SK-N-SH (cell line): ENCODE measurements around the gene RIMS3. TPM values are rescaled to one million over a fixed set of nuclear protein-coding genes. Genes with fewer than 3 reads are reported as not detected.
A peak's percentile ranks its signal among the peaks of the same experiment; 100 is the strongest.

Experiments used
- CTCF ChIA-PET: fragments of 300-600, 350-600 bp; formaldehyde crosslinking; extraction: SDS; loops from one replicate; lab custom pipeline; 2021; lab: Yijun Ruan, JAX
- POLR2A ChIA-PET: fragments of 350-600 bp; sonication (Branson Sonifier 250); formaldehyde crosslinking; extraction: SDS; loops from one replicate; lab custom pipeline; 2020; ENCODE audit warnings: antibody characterized with exemption, inconsistent platforms; lab: Yijun Ruan, JAX
- DNase-seq: peaks from one replicate; pipeline ENCODE4 v3.0.0; 2012
- H2AFZ ChIP-seq: fragments of 200-600 bp; sonication (generic); 2 replicates; pipeline ENCODE4 v1.8.1; 2016; ENCODE audit warnings: antibody characterized with exemption, mild to moderate bottlenecking, low read depth
- H3F3A ChIP-seq: fragments of 200-600 bp; sonication (generic); replicated peaks from 2 replicates; pipeline ENCODE3; 2016; ENCODE audit warnings: antibody characterized with exemption, mild to moderate bottlenecking; ENCODE audit not compliant: insufficient read depth
- H3K27ac ChIP-seq, 2 experiments: fragments of 200-500 bp in 1 of 2; fragments of 200-600 bp in 1 of 2; sonication (Bioruptor generic) in 1 of 2; sonication (generic), shearing (Covaris generic) in 1 of 2; 2 replicates each; pipeline versions ENCODE4 v1.5.1 to v1.6.1; 2014 to 2016; ENCODE audit warnings: low read depth in 2 of 2, inconsistent platforms in 1 of 2, low read length in 1 of 2, mild to moderate bottlenecking in 1 of 2, mixed read lengths in 1 of 2
- H3K27me3 ChIP-seq: fragments of 200-600 bp; sonication (generic), shearing (Covaris generic); 2 replicates; pipeline ENCODE4 v1.6.1; 2016; ENCODE audit warnings: mixed run types; ENCODE audit not compliant: insufficient read depth
- H3K36me3 ChIP-seq, 2 experiments: fragments of 200-500 bp in 1 of 2; fragments of 200-600 bp in 1 of 2; sonication (Bioruptor generic) in 1 of 2; sonication (generic) in 1 of 2; replicated peaks in 1 of 2; 2 replicates each; pipeline versions ENCODE3 to v1.5.1; 2014 to 2016; ENCODE audit warnings: low read length in 1 of 2, mild to moderate bottlenecking in 1 of 2; ENCODE audit not compliant: insufficient read depth in 2 of 2, control insufficient read depth in 1 of 2
- H3K4me1 ChIP-seq, 2 experiments: fragments of 200-500 bp in 1 of 2; fragments of 200-600 bp in 1 of 2; sonication (Bioruptor generic) in 1 of 2; sonication (generic), shearing (Covaris generic) in 1 of 2; 2 replicates each; pipeline versions ENCODE4 v1.5.1 to v1.6.1; 2014 to 2016; ENCODE audit warnings: low read depth in 1 of 2, low read length in 1 of 2, mixed run types in 1 of 2; ENCODE audit not compliant: insufficient read depth in 2 of 2, control insufficient read depth in 1 of 2
- H3K4me2 ChIP-seq: fragments of 200-600 bp; sonication (generic), shearing (Covaris generic); 2 replicates; pipeline ENCODE4 v1.6.1; 2017; ENCODE audit warnings: mixed run types
- H3K4me3 ChIP-seq, 2 experiments: fragments of 200-500 bp in 1 of 2; fragments of 200-600 bp in 1 of 2; sonication (Bioruptor generic) in 1 of 2; sonication (generic), shearing (Covaris generic) in 1 of 2; 2 replicates each; pipeline versions ENCODE4 v1.5.1 to v1.8.1; 2014 to 2016; ENCODE audit warnings: low read depth in 2 of 2, inconsistent platforms in 1 of 2, low read length in 1 of 2, mild to moderate bottlenecking in 1 of 2, mixed read lengths in 1 of 2, moderate library complexity in 1 of 2
- H3K79me2 ChIP-seq: fragments of 200-600 bp; sonication (generic); 2 replicates; pipeline ENCODE4 v1.8.1; 2017; ENCODE audit warnings: mild to moderate bottlenecking; ENCODE audit not compliant: insufficient read depth
- H3K9ac ChIP-seq: fragments of 200-600 bp; sonication (generic); 2 replicates; pipeline ENCODE4 v1.6.1; 2017; ENCODE audit warnings: mixed run types
- H3K9me2 ChIP-seq: fragments of 200-600 bp; sonication (generic); 2 replicates; pipeline ENCODE4 v1.6.1; 2017; ENCODE audit warnings: mixed run types
- H3K9me3 ChIP-seq: fragments of 200-600 bp; sonication (generic); 2 replicates; pipeline ENCODE4 v1.6.1; 2017; ENCODE audit warnings: mixed run types, mild to moderate bottlenecking, moderate library complexity
- H4K20me1 ChIP-seq: fragments of 200-600 bp; sonication (generic); 2 replicates; pipeline ENCODE4 v1.6.1; 2017; ENCODE audit warnings: mild to moderate bottlenecking, mixed run types; ENCODE audit not compliant: insufficient read depth
- ELF1 ChIP-seq: IDR thresholded peaks from 2 replicates; pipeline ENCODE4 v1.4.0; 2012
- EP300 ChIP-seq, 2 experiments: IDR thresholded peaks; 2 replicates each; pipeline versions ENCODE4 v1.4.0 to v1.6.1; 2012; ENCODE audit warnings: borderline replicate concordance in 1 of 2, low read depth in 1 of 2, low read length in 1 of 2
- FOXJ3 ChIP-seq: sonication (generic); formaldehyde crosslinking; IDR thresholded peaks from 2 replicates; pipeline ENCODE4 v1.5.1; 2020; ENCODE audit warnings: mild to moderate bottlenecking, missing genetic modification reagents
- NRF1 ChIP-seq: IDR thresholded peaks from 2 replicates; pipeline ENCODE4 v1.6.1; 2012; ENCODE audit warnings: low read depth, mild to moderate bottlenecking, low read length
- RAD21 ChIP-seq: IDR thresholded peaks from 2 replicates; pipeline ENCODE4 v1.6.1; 2012; ENCODE audit warnings: mild to moderate bottlenecking, low read length
- RXRA ChIP-seq: IDR thresholded peaks from 2 replicates; pipeline ENCODE4 v1.4.0; 2012; ENCODE audit warnings: low read depth, mild to moderate bottlenecking, borderline replicate concordance
- TEAD4 ChIP-seq: IDR thresholded peaks from 2 replicates; pipeline ENCODE4 v1.4.0; 2012; ENCODE audit warnings: mild to moderate bottlenecking, borderline replicate concordance; ENCODE audit not compliant: insufficient read depth
- WGBS: methylation state at CpG from one replicate; pipeline ENCODE4 v1.1.6; 2017; ENCODE audit warnings: low lambda C conversion rate; 5-methylcytosine and 5-hydroxymethylcytosine counted together
- polyA plus RNA-seq, 3 experiments: library from polyadenylated mRNA; depleted of rRNA; stranded (reverse); fragments of >200 nt; gene quantifications; 2 replicates each; pipeline ENCODE4 v1.2.3, GENCODE V29; 2012
- TF ChIP-seq, protein P1 (sequence below): IDR thresholded peaks from 2 replicates; pipeline ENCODE4 v1.6.1; 2012; ENCODE audit warnings: mild to moderate bottlenecking, low read depth, low read length, moderate library complexity
- TF ChIP-seq, protein P2 (sequence below): IDR thresholded peaks from 2 replicates; pipeline ENCODE4 v1.4.0; 2012; ENCODE audit warnings: low read depth, borderline replicate concordance
- TF ChIP-seq, protein P3 (sequence below): IDR thresholded peaks from 2 replicates; pipeline ENCODE4 v1.4.0; 2012; ENCODE audit warnings: low read depth

Gene RIMS3
- polyA plus RNA-seq, 1 of the 3 experiments (the other 2 are of a cell fraction): 1.9 TPM

DNA sequence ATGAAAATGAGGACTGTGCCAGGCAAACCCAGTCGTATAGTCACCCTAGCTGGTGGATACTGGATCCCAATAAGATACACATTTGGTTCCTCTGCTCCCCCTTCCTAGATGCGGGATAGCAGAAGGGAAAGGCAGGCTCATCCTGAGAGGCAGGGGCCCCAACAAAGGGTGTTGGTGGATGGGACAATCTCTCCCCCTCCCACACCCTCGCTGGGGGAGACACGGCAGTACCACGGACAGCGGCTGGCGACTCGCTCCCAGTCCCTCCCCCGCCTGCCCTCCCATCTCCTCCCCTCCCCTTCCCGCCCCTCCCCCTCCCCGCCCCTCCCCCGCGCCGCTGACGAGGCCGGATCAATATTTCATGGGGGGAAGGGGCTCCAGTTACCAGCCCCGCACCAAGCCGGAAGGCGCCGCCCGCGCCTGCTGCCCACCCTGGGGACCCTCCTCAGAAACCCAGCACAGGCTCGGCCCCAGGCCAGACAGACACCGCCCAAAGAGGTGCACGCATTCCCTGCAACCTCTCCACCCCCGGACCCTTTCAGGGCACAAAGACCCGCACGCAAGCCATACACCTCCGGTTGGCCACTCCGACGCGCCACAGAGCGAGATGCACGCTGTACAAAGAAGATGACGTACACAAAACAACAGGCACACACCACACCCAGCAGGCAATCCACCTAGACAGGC lies 11.5 kb downstream of the RIMS3 start:
- Histone ChIP-seq H3K4me2 (no peak overlapping the region), H3K79me2 (no peaks in the 10 kb centered on the region), H3K36me3 (no peaks in the 10 kb centered on the region), H4K20me1 (no peaks in the 10 kb centered on the region), H2AFZ (no peak overlapping the region), H3K27ac (no peak overlapping the region), H3K4me3 (no peak overlapping the region), H3F3A (no peaks in the 10 kb centered on the region), H3K9me2 (no peaks in the 10 kb centered on the region), H3K9me3 (no peaks in the 10 kb centered on the region), H3K27me3 (no peaks in the 10 kb centered on the region), H3K4me1 (peaks cover 0 to 7% of the 10 kb centered on the region in 2 experiments; a peak in 1 of 4 replicates), H3K9ac (no peak overlapping the region)
- 55% methylated on average over 20 of the region's 35 CpGs for WGBS
- CTCF ChIA-PET: interaction anchor here (0.9 to 2.3 kb wide), 4 partner anchors 10 to 28 kb away, joined by 3 to 6 read pairs (median 3); no protein-coding TSS in a partner anchor
- POLR2A ChIA-PET: no interaction called here
- DNase-seq: peak; percentile 51
- TF ChIP-seq RAD21 (no peak), NRF1 (no peak), EP300 (IDR thresholded peaks at IDR 0.05; ENCODE audit: borderline replicate concordance in 1 of 2, low read depth in 1 of 2, low read length in 1 of 2) (no peak), TEAD4 (no peak)
- TF ChIP-seq, protein P1, sequence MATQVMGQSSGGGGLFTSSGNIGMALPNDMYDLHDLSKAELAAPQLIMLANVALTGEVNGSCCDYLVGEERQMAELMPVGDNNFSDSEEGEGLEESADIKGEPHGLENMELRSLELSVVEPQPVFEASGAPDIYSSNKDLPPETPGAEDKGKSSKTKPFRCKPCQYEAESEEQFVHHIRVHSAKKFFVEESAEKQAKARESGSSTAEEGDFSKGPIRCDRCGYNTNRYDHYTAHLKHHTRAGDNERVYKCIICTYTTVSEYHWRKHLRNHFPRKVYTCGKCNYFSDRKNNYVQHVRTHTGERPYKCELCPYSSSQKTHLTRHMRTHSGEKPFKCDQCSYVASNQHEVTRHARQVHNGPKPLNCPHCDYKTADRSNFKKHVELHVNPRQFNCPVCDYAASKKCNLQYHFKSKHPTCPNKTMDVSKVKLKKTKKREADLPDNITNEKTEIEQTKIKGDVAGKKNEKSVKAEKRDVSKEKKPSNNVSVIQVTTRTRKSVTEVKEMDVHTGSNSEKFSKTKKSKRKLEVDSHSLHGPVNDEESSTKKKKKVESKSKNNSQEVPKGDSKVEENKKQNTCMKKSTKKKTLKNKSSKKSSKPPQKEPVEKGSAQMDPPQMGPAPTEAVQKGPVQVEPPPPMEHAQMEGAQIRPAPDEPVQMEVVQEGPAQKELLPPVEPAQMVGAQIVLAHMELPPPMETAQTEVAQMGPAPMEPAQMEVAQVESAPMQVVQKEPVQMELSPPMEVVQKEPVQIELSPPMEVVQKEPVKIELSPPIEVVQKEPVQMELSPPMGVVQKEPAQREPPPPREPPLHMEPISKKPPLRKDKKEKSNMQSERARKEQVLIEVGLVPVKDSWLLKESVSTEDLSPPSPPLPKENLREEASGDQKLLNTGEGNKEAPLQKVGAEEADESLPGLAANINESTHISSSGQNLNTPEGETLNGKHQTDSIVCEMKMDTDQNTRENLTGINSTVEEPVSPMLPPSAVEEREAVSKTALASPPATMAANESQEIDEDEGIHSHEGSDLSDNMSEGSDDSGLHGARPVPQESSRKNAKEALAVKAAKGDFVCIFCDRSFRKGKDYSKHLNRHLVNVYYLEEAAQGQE: peak; percentile 92

DNA sequence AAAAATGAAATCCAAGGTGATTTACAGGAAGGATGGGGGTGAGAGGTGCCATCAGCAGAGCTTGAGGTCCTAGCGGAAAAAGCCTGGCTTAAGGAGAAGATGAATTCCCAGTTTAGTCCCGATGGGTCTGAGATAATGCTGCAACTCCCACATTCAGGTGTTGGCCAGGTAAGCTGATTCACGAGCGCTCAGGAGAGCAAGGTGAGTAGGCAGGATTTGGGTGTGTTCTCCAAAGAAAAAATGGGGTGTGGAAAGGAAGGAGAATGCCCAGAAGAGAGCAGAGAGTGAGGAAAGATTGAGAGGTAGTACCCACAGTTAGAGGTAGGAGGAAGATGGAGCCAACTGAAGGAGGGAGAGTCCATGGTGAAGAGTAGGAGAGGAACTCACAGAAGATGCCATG lies 12.5 kb downstream of the RIMS3 start:
- POLR2A ChIA-PET: interaction anchor here (0.5 kb wide), 1 partner anchor 97 kb away, joined by 3 read pairs; no protein-coding TSS in a partner anchor

More for the DNA sequence above, 12.5 kb downstream of the RIMS3 start:
- H3K27me3 ChIP-seq: no peaks in the 10 kb centered on the region
- no peaks in the 10 kb centered on the region for H3K79me2 ChIP-seq
- H3K4me2 ChIP-seq: no peak overlapping the region
- TF ChIP-seq ELF1 (no peak), FOXJ3 (CRISPR knock-in tag) (no peak), RXRA (no peak)
- TF ChIP-seq, protein P1: no peak
- TF ChIP-seq, protein P2, sequence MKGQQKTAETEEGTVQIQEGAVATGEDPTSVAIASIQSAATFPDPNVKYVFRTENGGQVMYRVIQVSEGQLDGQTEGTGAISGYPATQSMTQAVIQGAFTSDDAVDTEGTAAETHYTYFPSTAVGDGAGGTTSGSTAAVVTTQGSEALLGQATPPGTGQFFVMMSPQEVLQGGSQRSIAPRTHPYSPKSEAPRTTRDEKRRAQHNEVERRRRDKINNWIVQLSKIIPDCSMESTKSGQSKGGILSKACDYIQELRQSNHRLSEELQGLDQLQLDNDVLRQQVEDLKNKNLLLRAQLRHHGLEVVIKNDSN: no peak
- TF ChIP-seq, protein P3, sequence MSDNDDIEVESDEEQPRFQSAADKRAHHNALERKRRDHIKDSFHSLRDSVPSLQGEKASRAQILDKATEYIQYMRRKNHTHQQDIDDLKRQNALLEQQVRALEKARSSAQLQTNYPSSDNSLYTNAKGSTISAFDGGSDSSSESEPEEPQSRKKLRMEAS: no peak
- H4K20me1 ChIP-seq: no peaks in the 10 kb centered on the region
- no peaks in the 10 kb centered on the region for H3F3A ChIP-seq
- H2AFZ ChIP-seq: no peak overlapping the region
- WGBS: 88% methylated on average over 4 of the region's 4 CpGs
- H3K36me3 ChIP-seq: no peaks in the 10 kb centered on the region
- no peaks in the 10 kb centered on the region for H3K9me2 ChIP-seq
- CTCF ChIA-PET: interaction anchor here (0.9 to 2.3 kb wide), 4 partner anchors 11 to 27 kb away, joined by 3 to 6 read pairs (median 3); no protein-coding TSS in a partner anchor
- DNase-seq: no peak
- H3K4me3 ChIP-seq: no peak overlapping the region
- peaks cover 0 to 7% of the 10 kb centered on the region in 2 experiments; a peak in 1 of 4 replicates for H3K4me1 ChIP-seq
- no peak overlapping the region for H3K9ac ChIP-seq
- H3K27ac ChIP-seq: no peak overlapping the region
- no peaks in the 10 kb centered on the region for H3K9me3 ChIP-seq
